GM06990 (cell line): ENCODE measurements around the gene VAV2.
A peak's percentile ranks its signal among the peaks of the same experiment; 100 is the strongest.

ENCODE experiments used
- DNase-seq: peaks from one replicate; pipeline ENCODE4 v3.0.0-alpha.2; 2011; ENCODE audit not compliant: insufficient read length; ENCODE audit errors: extremely low read depth
- H3K27me3 ChIP-seq: replicated peaks from 2 replicates; pipeline ENCODE4 v1.6.0; 2011; ENCODE audit warnings: low read length; ENCODE audit not compliant: control insufficient read depth, insufficient read depth
- H3K36me3 ChIP-seq: 2 replicates; pipeline ENCODE4 v1.5.1; 2011; ENCODE audit warnings: low read length; ENCODE audit not compliant: control insufficient read depth, insufficient read depth
- H3K4me3 ChIP-seq: replicated peaks from 2 replicates; pipeline ENCODE4 v1.5.1; 2011; ENCODE audit warnings: low read depth, mild to moderate bottlenecking, control low read depth, low read length
- CTCF ChIP-seq: IDR thresholded peaks from 2 replicates; pipeline ENCODE4 v1.5.1; 2011; ENCODE audit warnings: low read length, control low read depth, mild to moderate bottlenecking, inconsistent platforms; ENCODE audit not compliant: insufficient read depth, poor library complexity, severe bottlenecking

VAV2 gene

GRCh38 chr9:133794016-133794760 lies 197.9 kb downstream of the VAV2 start:
- no peak for TF ChIP-seq CTCF
- DNase-seq: no peak
- no peak overlapping the region for H3K4me3 ChIP-seq
- no peaks in the 10 kb centered on the region for H3K27me3 ChIP-seq
- peaks cover 21% of the 10 kb centered on the region for H3K36me3 ChIP-seq

- Histone ChIP-seq H3K27me3 (no peaks in the 10 kb centered on the region), H3K36me3 (peaks cover 25% of the 10 kb centered on the region), H3K4me3 (no peak overlapping the region)
- no peak for TF ChIP-seq CTCF
- no peak for DNase-seq
Measured at GRCh38 chr9:133793471-133793870, 198.7 kb downstream of the VAV2 start.

GRCh38 chr9:133792721-133793470 lies 199.2 kb downstream of the VAV2 start:
- TF ChIP-seq CTCF: peak; percentile 95
- peak; percentile 77 for DNase-seq
- Histone ChIP-seq H3K27me3 (no peaks in the 10 kb centered on the region), H3K36me3 (peaks cover 28% of the 10 kb centered on the region), H3K4me3 (no peak overlapping the region)

- peaks cover 29% of the 10 kb centered on the region for H3K36me3 ChIP-seq
- no peak for DNase-seq
- H3K27me3 ChIP-seq: no peaks in the 10 kb centered on the region
- no peak overlapping the region for H3K4me3 ChIP-seq
- no peak for TF ChIP-seq CTCF
Measured at GRCh38 chr9:133791735-133792649, 200.1 kb downstream of the VAV2 start.

GRCh38 chr9:133791069-133791468 lies 201.1 kb downstream of the VAV2 start:
- H3K27me3 ChIP-seq: no peaks in the 10 kb centered on the region
- no peak for DNase-seq

More at GRCh38 chr9:133791069-133791468, 201.1 kb downstream of the VAV2 start:
- TF ChIP-seq CTCF: no peak
- Histone ChIP-seq H3K4me3 (no peak overlapping the region), H3K36me3 (peaks cover 30% of the 10 kb centered on the region)
